Transverse colon (tissue), 4 donors: Measurements from ENCODE around the gene CDK5RAP1. TPM values are rescaled to one million over a fixed set of nuclear protein-coding genes. Genes with fewer than 3 reads are reported as not detected.

Source experiments
- DNase-seq: peaks from one replicate; pipeline ENCODE4 v3.0.0-alpha.2; 2019
- H3K27ac ChIP-seq, 4 donors: fragments of 200-600 bp; sonication (generic); 2 replicates each; pipeline ENCODE4 v1.5.1; 2016 to 2018; ENCODE audit warnings: inconsistent platforms in 4 of 4
- H3K27me3 ChIP-seq: fragments of 200-600 bp; sonication (generic); 2 replicates; pipeline ENCODE4 v1.5.1; 2017; ENCODE audit warnings: inconsistent platforms
- H3K36me3 ChIP-seq, 4 donors: fragments of 200-600 bp; sonication (generic); 2 replicates each; pipeline ENCODE4 v1.5.1; 2017 to 2019; ENCODE audit warnings: inconsistent platforms in 4 of 4
- H3K4me1 ChIP-seq, 4 donors: fragments of 200-600 bp; sonication (generic); 2 replicates each; pipeline ENCODE4 v1.5.1; 2017 to 2020; ENCODE audit warnings: inconsistent platforms in 4 of 4
- H3K4me3 ChIP-seq, 4 donors: fragments of 200-600 bp; sonication (generic); 1 replicate in 1 of 4; 2 replicates in 3 of 4; pipeline versions ENCODE4 v1.5.1 to v1.6.1; 2017 to 2019; ENCODE audit warnings: inconsistent platforms in 4 of 4
- H3K9me3 ChIP-seq, 2 donors: fragments of 200-600 bp; sonication (generic); 2 replicates each; pipeline ENCODE4 v1.5.1; 2017 to 2019; ENCODE audit warnings: inconsistent platforms in 2 of 2
- CTCF ChIP-seq, 5 experiments: fragments of 200-600 bp in 3 of 5; fragments of 450-650 bp in 2 of 5; sonication (generic) in 3 of 5; IDR thresholded peaks; 1 replicate in 2 of 5; 2 replicates in 3 of 5; pipeline ENCODE4 v1.5.1; 2016 to 2017; ENCODE audit warnings: antibody characterized with exemption in 5 of 5, inconsistent platforms in 3 of 5, mild to moderate bottlenecking in 2 of 5, moderate library complexity in 1 of 5
- EP300 ChIP-seq: sonication (generic); formaldehyde crosslinking; IDR thresholded peaks from one replicate; pipeline ENCODE4 v1.6.1; 2017; ENCODE audit warnings: antibody characterized with exemption, low read depth
- POLR2A ChIP-seq: fragments of 450-650 bp; IDR thresholded peaks from one replicate; pipeline ENCODE4 v1.6.1; 2016; ENCODE audit warnings: antibody characterized with exemption, mild to moderate bottlenecking, moderate library complexity
- POLR2AphosphoS5 ChIP-seq, 3 donors: sonication (generic); formaldehyde crosslinking; IDR thresholded peaks; one replicate each; pipeline ENCODE4 v1.6.1; 2016; ENCODE audit warnings: antibody characterized with exemption in 3 of 3
- WGBS, 2 donors: methylation state at CpG; one replicate each; pipeline ENCODE4 v1.1.5; 2018; ENCODE audit warnings: low coverage in 1 of 2; 5-methylcytosine and 5-hydroxymethylcytosine counted together
- in situ Hi-C, 4 donors: fragments of 200-750 bp; cut with MboI; loops; one replicate each; pipeline versions ENCODE4 v1.15.0 to v1.15.1; 2017; ENCODE audit warnings: low sequenced_read_pairs in 3 of 4, low pct_ligation_motif_present in 1 of 4, low pct_unique_long_range_greater_than_20kb in 1 of 4
- intact Hi-C: fragments of 100-400 bp; cut with DNase I; formaldehyde crosslinking; loops from one replicate; pipeline ENCODE4 v1.15.1; 2023; ENCODE audit warnings: low total_unique reads
- total RNA-seq, 4 donors: library from RNA; depleted of rRNA; stranded (reverse); fragments of >200 nt; gene quantifications; one replicate each; pipeline ENCODE4 v1.1.0, GENCODE V29; 2016

The CDK5RAP1 gene
- 10 to 100 TPM in 3 of 4 donors, 1 to 10 TPM in 1; 8.6 to 21.3 (median 20.3) TPM for total RNA-seq

GRCh38 chr20:33401184-33401920 is at the start of gene CDK5RAP1:
CDK5RAP1 (minus strand) TSS chr20:33401519; CDS start chr20:33397064, 4,455 bp downstream.
- peak within 1 kb of the TSS; percentile 68 to 81 (median 80) for H3K4me3 ChIP-seq
- in situ Hi-C loops (no loop called here), intact Hi-C loops (no loop called here)
- no peaks in the 10 kb centered on the region for H3K9me3 ChIP-seq
- H3K27ac ChIP-seq, result peak within 1 kb of the TSS; percentile 65 to 84 (median 74)
- TF ChIP-seq POLR2AphosphoS5 (IDR thresholded peaks at IDR 0.05) (peak in 2 of 3 donors; percentile 67 to 69), EP300 (no peak), CTCF (IDR thresholded peaks at IDR 0.05) (no peak)
- DNase-seq, result peak; percentile 88
- no peaks in the 10 kb centered on the region for H3K27me3 ChIP-seq
- peaks cover 19 to 29% (median 24%) of the 10 kb centered on the region in 4 donors for H3K4me1 ChIP-seq
- no peaks in the 10 kb centered on the region for H3K36me3 ChIP-seq
- WGBS, 2 donors, result 0% methylated on average over 3 to 14 of the region's 43 CpGs

DNA sequence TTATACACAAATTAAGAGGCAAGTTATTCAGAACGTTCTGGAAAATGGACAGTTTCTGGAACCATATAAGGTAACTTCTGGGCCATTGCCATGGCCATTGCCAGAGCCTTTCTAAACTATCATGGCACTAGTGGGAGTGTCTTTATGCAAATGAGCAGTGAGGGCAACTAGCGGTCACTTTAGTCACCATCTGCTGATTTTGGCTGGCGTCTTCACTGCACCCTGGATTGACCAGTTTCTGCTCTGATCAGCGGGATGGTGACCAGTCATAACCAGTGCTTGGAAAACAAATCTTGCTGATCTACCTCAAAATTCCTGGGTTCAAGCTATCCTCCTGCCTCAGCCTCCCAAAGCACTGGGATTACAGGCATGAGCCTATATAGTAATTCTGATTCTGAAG is 49.5 kb upstream of the CDK5RAP1 start:
- WGBS, 2 donors, result 0 to 62% methylated on average over 1 to 4 of the region's 4 CpGs
- intact Hi-C loops, result no loop called here

DNA sequence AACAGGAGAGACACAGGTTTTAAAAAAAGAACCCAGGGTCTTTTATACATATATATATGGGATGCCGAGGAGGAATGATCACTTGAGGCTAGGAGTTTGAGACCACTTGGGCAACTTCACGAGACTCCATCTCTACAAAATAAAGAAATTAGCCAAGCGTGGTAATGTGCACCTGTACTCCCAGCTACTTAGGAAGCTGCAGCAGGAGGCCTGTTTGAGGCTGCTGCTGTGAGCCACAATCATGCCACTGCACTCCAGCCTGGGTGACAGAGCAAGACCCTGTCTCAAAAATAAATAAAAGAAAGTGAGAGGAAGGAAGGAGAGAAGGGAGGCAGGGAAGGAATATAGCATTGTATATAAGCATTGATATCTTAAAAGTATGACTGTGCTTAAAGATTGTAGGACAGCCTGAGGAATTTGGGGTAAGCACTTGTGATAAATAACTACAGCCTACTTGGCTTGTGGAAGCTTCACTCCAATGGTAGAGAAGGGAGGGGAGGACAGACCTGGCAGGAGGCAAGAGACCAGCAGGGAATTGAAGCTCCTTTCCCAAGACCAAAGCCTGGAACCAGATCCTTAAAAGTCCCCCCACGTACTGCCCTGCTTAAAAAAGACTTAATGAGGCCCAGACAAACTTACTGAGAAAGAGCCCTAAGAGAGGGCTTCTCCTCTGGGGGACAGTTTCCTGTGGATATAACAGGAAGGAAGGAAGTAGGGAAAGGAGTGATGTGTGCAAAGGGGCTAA is 44.7 kb upstream of the CDK5RAP1 start:
- no peaks in the 10 kb centered on the region for H3K27me3 ChIP-seq
- in situ Hi-C loops, result no loop called here
- WGBS, 2 donors, result 84 to 90% methylated on average over 4 of the region's 4 CpGs
- TF ChIP-seq POLR2A (no peak), CTCF (IDR thresholded peaks at IDR 0.05) (no peak), EP300 (no peak), POLR2AphosphoS5 (IDR thresholded peaks at IDR 0.05) (no peak)
- H3K36me3 ChIP-seq, result no peaks in the 10 kb centered on the region
- no peak overlapping the region for H3K4me3 ChIP-seq
- intact Hi-C loops, result loop anchor here (5.0 kb wide), 1 partner anchor 226 kb away; the partner anchor contains the start of gene NECAB3
- H3K4me1 ChIP-seq, result peaks cover 7 to 23% (median 13%) of the 10 kb centered on the region in 4 donors
- H3K27ac ChIP-seq, result no peak overlapping the region
- no peak for DNase-seq
- no peaks in the 10 kb centered on the region for H3K9me3 ChIP-seq

More for the DNA sequence above, 49.5 kb upstream of the CDK5RAP1 start:
- Histone ChIP-seq H3K27ac (no peak overlapping the region), H3K9me3 (no peaks in the 10 kb centered on the region), H3K4me1 (no peaks in the 10 kb centered on the region), H3K4me3 (no peak overlapping the region), H3K36me3 (no peaks in the 10 kb centered on the region), H3K27me3 (no peaks in the 10 kb centered on the region)
- in situ Hi-C loops, result loop anchor here in 3 of 4 donors (5.0 to 10.0 kb wide), 2 partner anchors 201 to 204 kb away; no protein-coding TSS in a partner anchor
- no peak for DNase-seq
- no peak for TF ChIP-seq POLR2AphosphoS5 (IDR thresholded peaks at IDR 0.05)
- no peak for TF ChIP-seq POLR2A

GRCh38 chr20:33444797-33445560 is 43.7 kb upstream of the CDK5RAP1 start:
- H3K4me3 ChIP-seq, result peak overlapping the region in 1 of 4 donors; percentile 63
- peak overlapping the region in 3 of 4 donors; percentile 76 to 91 (median 89) for H3K27ac ChIP-seq
- no peaks in the 10 kb centered on the region for H3K36me3 ChIP-seq
- 15 to 42% methylated on average over 2 to 4 of the region's 4 CpGs for WGBS, 2 donors
- in situ Hi-C loops (no loop called here), intact Hi-C loops (loop anchor here (5.0 kb wide), 1 partner anchor 227 kb away; the partner anchor contains the start of gene NECAB3)
- peaks cover 9 to 29% (median 16%) of the 10 kb centered on the region in 4 donors for H3K4me1 ChIP-seq
- no peaks in the 10 kb centered on the region for H3K9me3 ChIP-seq
- TF ChIP-seq EP300 (no peak), CTCF (IDR thresholded peaks at IDR 0.05) (peak in 2 of 5 experiments; percentile 9 to 24)
- no peaks in the 10 kb centered on the region for H3K27me3 ChIP-seq
- DNase-seq, result peak; percentile 23
